IPS-NIHi7 (cell line): ENCODE results near the gene RASGRP1.
A peak's percentile ranks its signal among the peaks of the same experiment; 100 is the strongest.

Source experiments
- DNase-seq: peaks from one replicate; pipeline ENCODE4 v3.0.0; 2012; ENCODE audit warnings: mixed read lengths; ENCODE audit errors: extremely low spot score

RASGRP1 gene

DNA sequence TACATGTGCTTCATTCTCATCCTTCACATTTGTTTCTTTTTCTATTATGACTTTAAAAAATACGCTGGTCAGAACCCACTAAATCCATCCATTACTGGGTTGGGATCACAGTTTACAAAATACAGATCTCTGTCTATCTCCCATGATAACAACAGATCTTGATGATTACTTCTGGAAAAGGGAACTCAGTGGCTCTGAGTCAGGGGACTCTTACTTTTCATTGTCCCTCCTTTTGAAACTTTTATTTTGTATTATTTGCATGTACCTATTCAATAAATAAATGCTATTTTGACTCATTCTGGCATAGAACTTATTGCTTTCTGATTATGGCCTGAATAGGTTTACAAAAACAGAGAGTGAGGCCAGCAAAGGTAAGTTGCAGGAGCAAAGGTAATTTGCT lies 11.6 kb upstream of the RASGRP1 start:
- no peak for DNase-seq

DNA sequence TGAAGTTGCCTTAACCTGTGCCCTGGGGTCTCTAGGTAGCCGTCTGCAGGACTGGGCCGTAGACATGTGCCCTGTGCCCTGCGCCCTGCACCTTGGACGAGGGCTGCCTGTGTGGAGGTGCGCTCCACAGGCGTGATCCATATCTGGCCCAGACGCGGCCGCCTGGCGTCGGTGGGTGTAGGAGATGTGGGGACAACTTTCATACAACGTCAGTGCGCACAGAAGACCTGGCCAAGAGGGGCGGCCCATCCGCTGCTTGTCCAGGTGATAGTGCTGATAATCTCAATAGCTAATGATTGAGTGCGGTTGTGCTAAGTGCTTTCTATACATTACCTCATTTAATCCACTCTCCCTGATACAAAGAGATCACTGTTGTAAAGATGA lies 665 bp upstream of the RASGRP1 start:
- no peak for DNase-seq

DNA sequence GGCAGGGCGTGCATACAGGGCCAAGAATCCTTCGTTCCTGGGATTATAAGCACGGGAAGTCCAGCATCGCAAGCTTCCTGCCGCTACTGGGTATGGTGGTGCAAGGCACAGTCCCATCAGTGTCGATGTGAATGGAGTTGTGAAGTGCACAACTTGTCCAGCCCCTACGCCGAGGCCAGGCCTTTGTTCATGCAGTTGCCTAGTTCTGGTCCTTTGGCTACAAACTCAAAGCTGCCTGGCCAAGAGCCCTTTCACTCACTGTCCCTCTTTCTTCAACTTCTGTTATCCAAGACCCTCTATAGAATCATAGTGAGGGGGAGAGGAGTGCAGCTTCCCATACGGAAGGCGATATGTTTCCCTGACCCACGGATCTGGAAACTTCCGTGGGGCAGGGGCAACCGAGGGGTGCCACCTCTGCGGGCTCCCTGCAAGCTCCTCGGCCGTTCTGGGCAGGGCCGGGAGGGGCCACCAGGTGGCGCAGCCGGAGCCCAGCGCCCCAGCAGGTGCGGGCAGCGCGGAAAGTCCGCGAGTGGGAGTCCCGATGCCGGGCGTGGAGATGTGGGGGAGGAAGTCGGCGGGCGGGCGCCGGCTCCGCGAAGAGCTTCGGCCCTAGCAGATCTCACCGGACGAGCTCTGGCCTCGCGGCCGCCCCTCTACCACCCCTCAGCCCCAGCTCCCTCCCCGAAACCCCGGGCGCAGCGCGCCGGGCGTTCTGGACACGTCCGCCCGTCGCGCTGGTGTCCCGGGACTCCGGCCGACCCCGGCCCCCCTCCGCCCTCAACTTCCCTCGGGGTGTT lies 693 bp downstream of the RASGRP1 start:
- peak; percentile 65 for DNase-seq

DNA sequence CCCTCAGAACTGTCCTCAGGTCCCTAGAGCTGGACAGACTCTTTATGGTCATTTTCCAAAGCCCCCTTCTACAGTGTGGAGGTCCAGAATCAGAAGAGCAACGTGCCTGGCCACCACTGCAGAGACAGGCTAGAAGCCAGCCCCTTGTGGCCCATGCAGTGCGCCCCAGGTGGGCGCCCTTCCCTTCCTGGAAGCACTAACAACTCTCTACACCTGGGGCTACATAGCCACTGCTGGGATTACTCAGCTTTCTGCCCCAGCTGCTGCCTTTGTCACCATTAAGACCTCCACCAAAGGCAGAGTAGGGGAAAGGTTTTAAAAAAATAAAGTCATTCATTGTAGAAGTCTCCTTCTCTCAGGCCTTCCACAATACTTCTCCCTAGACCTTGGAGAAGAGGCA lies 2.3 kb downstream of the RASGRP1 start:
- DNase-seq: peak; percentile 38

DNA sequence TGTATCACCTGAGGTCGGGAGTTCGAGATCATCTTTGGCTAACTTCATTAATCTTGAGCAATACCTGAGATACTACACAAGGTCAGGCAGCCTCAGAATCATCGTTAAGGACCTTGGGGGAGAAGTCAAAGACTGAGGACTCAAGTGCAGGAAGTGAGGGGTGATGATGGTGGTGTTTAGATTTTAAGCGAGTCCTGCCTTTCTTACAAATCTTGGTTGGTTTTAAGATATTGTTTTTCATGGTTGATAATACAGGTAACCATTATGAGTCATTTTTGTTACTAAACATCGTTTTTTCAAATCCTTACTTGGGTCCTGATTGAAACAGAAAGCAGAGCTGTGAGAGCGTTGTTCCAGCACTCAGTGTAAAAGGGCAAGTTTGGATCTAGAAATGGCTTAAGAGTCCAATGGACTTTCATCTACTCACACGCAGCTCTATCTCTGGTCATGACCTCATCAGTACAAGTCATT lies 4.1 kb downstream of the RASGRP1 start:
- no peak for DNase-seq

DNA sequence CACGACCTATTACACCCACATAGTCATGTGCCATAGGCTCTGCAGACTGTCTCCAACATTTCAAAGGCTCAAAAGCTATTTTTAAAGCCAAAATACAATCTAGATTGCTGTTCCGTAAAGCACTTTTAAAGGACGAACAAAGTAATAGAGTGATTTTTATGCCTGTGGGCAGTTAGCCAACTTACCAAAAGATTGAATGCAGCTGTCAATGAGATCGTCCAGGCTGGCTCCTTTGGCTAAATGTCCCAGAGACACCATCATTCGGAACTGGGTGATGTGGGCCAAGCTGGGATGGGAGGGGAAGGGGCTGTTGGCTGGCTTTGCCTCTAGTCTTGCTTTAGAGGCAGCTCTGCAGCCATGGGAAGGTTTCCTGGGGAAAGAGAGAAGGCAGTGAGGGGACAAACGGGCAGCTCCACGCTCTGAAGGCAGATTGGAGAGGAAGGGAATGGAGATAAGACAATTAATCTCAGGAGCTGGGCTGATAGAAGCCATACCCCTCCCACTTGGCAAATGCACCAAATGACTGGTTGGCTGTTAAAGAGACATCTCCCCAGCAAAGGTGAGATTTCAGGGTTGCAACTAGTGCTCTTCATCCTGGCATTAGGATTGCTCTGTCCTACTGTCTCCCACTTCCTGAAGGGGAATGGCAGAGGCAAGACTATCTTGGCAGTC lies 4.8 kb downstream of the RASGRP1 start:
- DNase-seq: no peak

DNA sequence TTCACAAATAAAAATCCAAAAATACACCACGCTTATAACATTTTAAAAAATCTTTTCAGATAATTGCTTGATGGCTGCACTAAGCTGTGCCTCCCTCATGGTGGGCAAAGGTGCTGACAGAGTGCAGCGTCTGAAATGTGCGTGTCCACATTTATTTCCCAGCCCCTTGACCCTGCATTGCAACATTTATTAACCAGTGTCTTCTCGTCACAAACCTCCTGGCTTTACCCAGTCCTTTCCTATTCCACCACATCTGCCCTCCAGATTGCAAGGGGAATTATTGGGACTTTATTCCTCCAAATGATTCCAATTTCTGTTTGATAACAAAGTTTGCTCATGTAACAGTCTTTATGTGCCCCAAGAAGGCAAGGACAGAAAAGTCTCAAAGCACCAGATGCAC lies 5.5 kb downstream of the RASGRP1 start:
- no peak for DNase-seq

DNA sequence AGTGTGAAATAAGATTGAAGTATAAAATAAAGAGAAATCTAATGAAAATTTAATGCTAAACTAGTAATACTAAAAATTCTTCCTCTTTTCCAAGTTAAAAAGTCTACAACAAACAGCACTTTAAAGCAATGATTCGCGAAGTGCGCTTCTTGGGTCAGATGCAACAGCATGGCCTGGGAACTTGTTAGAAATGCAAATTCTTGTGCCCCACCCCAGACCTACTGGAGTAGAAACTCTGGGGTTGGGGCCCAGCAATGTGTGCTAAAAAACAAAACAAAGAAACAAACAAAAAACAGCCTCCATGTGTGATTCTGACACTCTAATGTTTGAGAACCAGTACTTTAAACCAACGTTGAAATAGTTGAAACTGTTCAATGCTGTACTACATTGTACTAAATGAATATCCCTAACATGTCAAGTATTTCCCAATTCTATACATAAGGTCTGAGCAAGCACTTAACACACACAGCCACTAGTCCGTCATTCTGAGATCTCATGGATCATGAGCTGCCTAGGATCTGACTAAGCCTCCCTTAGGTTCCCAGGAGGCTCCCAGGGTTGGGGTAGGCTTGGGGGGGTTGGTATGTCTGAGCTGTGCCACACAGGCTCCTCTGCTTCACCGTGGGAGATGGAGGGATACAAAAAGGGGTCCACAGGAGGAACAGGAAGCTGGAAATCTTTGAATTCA lies 6.1 kb downstream of the RASGRP1 start:
- DNase-seq: no peak

DNA sequence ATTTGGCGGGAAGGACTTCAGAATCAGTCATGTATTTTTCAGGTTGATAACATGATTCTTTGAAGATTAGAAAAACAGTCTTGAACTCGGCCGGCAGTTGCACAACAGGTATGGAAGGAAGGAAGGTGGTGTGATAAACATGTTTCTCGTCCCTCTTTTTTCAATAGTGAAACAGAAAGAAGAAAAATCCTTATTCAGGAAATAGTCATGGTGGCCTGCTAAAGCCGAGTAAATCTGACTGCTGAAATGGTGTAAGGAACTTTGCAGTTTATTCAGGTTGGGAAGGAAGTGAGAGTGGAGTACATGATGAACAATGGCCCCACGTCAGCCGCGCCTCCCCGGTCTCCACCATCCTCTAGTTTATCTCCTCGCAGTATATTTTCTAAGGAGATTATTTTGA lies 6.7 kb downstream of the RASGRP1 start:
- no peak for DNase-seq

DNA sequence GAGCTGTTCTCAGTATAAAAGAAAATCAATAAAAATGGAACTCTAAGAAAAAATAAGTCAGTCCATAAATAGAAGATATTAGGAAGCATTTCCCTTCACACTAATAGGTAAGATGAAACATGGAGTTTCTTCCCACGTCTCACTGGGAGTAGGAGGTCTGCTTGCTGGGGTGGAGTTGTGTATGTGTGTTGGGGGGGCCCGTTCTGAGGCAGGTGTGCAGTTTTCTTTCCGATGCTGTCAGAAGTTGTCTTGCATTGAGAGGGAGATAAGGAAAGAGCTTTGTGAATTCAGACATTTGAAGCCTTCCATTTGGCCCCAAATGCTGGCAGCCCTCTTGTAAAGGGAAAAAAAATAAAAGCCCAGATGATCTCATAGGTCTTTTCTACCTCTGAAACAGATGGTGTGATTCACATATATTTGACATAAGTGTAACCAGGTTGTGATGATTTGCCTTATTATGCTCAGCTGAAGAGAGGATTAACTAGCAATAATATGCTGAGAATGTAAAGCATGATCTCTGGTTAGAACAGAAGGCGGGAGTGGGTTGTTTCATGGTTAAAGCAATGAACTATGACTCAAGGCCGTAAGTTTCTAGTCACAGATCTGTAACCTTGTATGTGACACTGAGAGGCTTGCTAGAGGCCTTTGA lies 8.8 kb downstream of the RASGRP1 start:
- no peak for DNase-seq

DNA sequence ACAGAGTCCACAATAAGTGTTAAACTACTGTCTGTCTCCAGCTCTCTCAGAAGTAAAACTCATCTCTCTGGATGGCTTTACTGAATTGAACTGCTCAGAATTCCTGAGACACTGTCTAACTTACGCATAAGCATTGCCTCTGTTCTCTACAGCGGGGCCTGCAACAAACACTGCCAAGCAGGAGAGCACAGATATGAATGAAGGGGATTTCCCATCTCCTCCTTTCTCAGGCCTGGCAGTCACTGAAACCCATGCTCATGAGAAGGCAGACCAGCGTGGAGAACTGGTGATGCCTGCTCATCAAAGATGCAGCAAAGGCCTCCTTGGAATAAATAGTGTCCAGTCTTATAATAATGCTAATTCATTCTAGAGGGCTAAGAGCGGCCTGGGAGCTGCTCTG lies 10.3 kb downstream of the RASGRP1 start:
- DNase-seq: no peak

DNA sequence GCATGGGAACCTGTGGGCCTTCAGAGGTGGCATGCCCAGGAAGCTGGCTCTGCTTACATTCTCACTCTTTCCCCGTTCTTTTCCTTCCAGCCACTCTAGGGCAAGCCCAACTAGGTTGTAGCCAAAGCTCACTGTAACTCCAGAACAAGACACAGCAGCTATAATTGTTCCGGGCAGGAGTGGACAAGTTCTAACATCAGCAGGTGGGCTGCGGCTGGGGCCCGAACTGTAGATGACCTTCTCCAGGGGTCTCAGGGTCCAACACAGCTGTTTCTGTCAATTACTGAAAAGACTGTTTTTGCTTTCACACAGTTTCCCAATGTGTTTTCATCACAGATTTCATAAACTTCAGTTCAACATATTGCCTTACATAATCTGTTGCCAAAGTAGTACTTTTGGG lies 11.5 kb downstream of the RASGRP1 start:
- no peak for DNase-seq

DNA sequence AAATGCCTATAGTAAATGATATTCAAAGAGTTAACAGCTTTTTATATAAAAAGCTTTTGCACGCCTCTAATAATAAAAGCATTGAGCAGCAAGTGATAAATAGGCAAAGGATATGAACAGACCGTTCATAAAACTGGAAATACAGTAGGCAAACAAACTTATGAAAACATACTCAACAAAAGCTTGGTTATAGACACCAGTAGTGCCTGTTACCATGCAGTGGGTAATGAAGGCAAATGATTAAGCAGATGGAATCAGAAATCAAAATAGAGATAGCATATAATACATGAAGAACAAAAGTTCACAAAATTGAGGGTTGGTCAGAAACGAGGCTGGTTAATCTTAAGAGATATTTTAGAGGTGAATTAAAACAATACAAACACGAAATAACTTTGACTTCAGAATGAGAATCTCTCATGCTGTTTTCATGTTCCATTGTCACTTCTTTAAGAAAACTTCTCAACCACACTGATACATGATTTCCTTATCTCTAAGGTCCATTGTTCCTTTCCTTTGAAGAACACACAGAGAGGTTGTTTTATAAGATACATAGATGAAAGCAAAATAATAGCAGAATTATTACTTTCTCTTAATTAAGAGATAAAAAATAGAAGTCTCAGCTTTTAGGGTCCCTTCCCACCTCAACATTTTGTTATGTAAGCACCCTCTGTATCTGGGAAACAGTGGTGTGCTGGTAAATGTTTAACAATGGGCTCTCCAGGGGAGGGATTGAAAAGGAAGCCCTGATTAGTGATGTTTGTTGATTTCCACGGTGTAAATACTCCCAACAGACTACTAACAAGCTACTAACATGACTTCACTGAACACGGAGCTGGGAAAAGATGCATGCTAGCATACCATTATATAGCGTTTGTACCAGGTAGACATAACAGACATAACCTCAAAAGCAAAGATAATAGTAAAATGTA lies 12.6 kb downstream of the RASGRP1 start:
- no peak for DNase-seq

DNA sequence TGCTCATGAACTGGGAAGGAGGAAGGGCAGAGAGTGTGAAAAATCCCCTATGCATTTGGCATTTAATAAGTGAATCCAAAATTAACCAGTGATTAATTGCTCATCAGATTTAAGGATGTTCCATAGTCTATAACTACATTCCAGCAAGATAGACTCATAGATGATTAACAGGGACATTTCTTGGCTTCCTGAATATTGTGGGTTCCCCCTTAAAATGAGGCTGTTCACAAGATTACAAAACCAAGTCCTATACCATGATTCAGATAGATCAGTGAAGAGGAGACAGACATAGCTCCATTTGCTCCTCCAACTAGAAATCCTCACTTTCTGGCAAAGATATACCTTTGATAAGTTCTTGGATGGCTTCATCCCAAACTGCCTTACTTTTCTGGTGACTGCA lies 15.4 kb downstream of the RASGRP1 start:
- no peak for DNase-seq

DNA sequence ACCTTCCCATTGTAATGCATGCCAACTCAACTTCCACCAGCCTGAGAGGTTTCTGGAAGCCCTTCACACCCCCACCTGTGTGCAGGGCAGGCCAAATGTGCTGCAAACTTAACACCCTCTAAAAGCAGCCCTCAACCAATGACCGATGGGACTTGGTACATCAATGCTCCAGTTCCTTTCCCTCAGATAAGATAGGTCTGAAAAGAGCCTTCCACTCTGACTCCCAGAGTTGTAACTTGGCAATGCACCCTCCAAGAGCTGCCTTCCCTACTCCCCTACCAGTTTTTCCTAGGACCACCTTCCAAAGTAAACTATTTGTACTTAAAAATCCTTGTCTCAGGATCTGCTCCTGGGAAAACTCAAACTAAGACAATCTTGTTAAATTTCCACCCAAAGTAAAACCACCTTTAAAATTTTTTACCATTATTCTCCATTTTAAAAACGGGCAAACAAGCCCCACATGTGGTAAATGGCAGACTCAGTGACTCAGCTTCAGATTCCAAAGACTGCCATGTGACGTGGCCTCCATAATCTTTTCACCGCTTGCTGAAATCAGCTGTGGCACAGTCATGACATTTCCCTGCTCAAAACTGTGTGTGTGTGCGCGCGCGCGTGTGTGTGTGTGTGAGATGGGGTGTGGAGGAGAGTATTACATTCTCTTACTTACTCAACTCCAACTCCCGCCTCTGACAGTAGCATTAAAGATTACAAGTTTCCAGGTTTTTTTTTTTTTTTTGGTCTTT lies 17.2 kb downstream of the RASGRP1 start:
- no peak for DNase-seq

DNA sequence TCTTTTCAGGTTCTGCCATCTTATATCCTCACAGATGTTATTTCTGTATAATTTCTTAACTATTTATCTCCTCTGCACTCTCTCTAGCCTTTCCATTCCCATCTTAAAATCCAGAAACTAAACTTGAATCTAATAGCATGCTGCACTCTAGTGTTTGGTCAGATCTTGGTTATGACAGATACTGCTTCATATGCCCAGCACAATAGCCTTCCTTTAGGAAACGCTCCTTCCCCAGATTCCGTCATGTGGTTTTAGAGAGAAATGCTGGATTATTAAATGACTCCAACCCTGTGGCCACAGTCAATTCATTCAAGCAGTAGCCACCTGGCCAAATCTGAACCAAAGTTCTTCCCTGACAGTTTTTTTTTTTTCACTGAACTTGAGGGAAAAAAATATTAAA lies 19.4 kb downstream of the RASGRP1 start:
- DNase-seq: no peak

DNA sequence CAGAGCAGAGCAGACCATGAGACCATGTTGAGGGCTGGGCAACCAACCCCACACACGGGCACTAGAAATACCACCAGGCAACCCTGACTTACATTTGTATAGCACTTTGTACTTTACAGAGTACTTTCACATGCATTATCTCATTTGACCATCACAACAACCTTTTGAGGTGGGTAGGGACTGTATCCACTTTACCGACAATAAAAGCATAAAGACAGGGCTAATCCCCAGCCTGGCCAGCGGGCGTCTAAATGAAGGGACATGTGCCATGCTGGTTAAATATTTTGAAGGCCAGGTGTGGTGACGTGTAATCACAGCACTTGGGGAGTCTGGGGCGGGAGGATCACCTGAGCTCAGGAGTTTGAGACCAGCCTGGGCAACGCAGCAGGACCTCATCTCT lies 23.6 kb downstream of the RASGRP1 start:
- DNase-seq: no peak

DNA sequence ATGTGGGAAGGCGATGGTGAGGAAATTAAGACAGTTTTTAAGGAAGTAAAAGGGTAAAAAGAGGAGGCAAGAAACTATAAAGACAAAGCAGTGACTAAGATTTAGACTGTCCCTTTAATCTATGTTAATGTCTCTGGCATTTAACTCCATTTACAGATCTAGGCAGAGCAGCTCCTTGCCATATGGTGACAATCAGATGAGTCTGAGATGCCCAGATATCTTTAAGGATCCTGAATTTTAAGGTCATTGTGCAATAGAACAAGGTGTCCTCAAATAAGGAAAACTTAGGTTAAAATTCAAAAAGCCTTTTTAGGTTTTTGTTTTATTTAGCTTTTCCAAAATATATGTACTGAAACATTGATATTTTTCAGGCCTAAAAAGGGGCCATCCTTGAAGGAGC lies 24.1 kb downstream of the RASGRP1 start:
- no peak for DNase-seq

DNA sequence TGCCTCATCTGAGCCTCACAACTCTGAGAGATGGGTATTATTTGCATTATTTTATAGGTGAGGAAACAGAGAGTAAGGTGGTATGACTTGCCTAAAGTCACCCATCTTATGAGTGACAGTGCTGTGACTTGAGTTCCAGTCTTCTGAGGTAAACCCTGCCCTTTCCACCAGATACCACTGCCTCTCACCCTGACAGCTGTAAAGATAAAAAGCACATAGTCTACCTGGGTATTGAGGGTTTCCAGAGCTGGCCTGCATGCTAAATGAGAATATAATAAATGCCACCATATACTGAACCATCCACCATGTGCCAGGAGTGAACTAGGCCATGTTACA lies 25.6 kb downstream of the RASGRP1 start:
- no peak for DNase-seq

DNA sequence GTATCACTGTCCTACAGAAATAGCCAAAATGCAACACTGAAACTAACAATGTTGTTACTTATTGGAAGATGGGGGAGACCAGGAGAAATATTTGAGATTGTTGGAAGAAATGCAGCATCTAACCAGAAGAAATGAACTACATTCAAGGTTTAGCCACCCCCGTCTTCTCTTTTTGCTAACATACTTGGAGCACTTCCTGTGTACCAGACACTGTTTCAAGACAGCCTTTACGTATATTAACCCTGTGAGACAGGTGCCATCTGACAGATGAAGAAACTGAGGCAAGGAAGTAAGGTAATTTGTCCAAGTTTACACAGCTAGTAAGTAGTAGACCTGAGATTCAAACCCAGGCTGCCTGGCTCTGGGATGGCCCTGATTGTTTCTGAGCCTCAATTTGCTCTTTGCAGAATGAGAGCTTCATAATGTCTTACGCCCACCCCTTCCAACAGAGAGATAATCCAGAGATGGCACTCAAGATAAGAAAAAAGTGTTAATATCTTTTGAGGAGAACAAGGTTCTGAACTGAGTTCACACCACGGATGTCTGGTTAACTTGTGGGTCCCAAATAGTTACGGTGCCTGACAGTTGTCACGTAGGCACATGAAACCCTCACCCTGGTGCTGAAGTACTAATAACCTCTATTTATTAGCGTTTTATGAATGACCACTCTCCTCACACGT lies 26.1 kb downstream of the RASGRP1 start:
- DNase-seq: no peak
